Loucy (cell line): ENCODE measurements around the gene ANKFY1.

Experiments used
- CTCF ChIP-seq: fragments of 200-600 bp; sonication (generic); conservative IDR thresholded peaks from 2 replicates; pipeline ENCODE4 v1.5.1; 2014; ENCODE audit warnings: mild to moderate bottlenecking, antibody characterized with exemption, low read length
- EZH2phosphoT487 ChIP-seq: fragments of 200-600 bp; IDR thresholded peaks from 2 replicates; pipeline ENCODE4 v1.6.1; 2018; ENCODE audit warnings: antibody characterized with exemption, mild to moderate bottlenecking, moderate library complexity, borderline replicate concordance

GRCh38 chr17:4159761-4160160 lies 104.0 kb downstream of the ANKFY1 start:
- TF ChIP-seq CTCF, result no peak
- TF ChIP-seq EZH2phosphoT487, result no peak
